Vagina (tissue), 2 donors: ENCODE measurements around the gene WDR81. TPM values are rescaled to one million over a fixed set of nuclear protein-coding genes. Genes with fewer than 3 reads are reported as not detected.
"Not testable (repeated sequence)": the region's sequence is repeated elsewhere in the genome, so short reads cannot be mapped to it uniquely, and the experiment has no call there.

Source experiments
- DNase-seq, 2 donors: peaks; one replicate each; pipeline ENCODE4 v3.0.0-alpha.2; 2017; ENCODE audit errors: extremely low spot score in 2 of 2
- H3K27ac ChIP-seq: fragments of 200-600 bp; sonication (generic); one replicate; pipeline ENCODE4 v1.5.1; 2019
- H3K27me3 ChIP-seq: fragments of 200-600 bp; sonication (generic); one replicate; pipeline ENCODE4 v1.5.1; 2019
- H3K36me3 ChIP-seq, 2 donors: fragments of 200-600 bp; sonication (generic); one replicate each; pipeline ENCODE4 v1.5.1; 2017 to 2019
- H3K4me1 ChIP-seq: fragments of 200-600 bp; sonication (generic); one replicate; pipeline ENCODE4 v1.5.1; 2019
- H3K4me3 ChIP-seq, 2 donors: fragments of 200-600 bp; sonication (generic); 1 replicate in 1 of 2; 2 replicates in 1 of 2; pipeline ENCODE4 v1.5.1; 2016 to 2019
- H3K9me3 ChIP-seq: fragments of 200-600 bp; sonication (generic); one replicate; pipeline ENCODE4 v1.5.1; 2019
- CTCF ChIP-seq, 3 experiments: fragments of 450-650 bp in 2 of 3; fragments of 200-600 bp in 1 of 3; sonication (generic) in 1 of 3; IDR thresholded peaks; one replicate each; pipeline ENCODE4 v1.5.1; 2017 to 2019; ENCODE audit warnings: antibody characterized with exemption in 3 of 3, mild to moderate bottlenecking in 2 of 3, moderate library complexity in 2 of 3
- POLR2A ChIP-seq, 2 donors: fragments of 450-650 bp; IDR thresholded peaks; one replicate each; pipeline ENCODE4 v1.6.1; 2017; ENCODE audit warnings: antibody characterized with exemption in 2 of 2, mild to moderate bottlenecking in 2 of 2, moderate library complexity in 2 of 2
- POLR2AphosphoS5 ChIP-seq, 2 donors: sonication (generic); formaldehyde crosslinking; IDR thresholded peaks; one replicate each; pipeline ENCODE4 v1.9.0; 2017; ENCODE audit warnings: antibody characterized with exemption in 2 of 2, mild to moderate bottlenecking in 2 of 2, low read depth in 1 of 2; ENCODE audit not compliant: insufficient read depth in 1 of 2
- intact Hi-C: fragments of 100-400 bp; cut with DNase I; formaldehyde crosslinking; loops from one replicate; pipeline ENCODE4 v1.15.1; 2023
- total RNA-seq: library from RNA; depleted of rRNA; stranded (reverse); fragments of >200 nt; gene quantifications from one replicate; pipeline ENCODE4 v1.2.3, GENCODE V29; 2016

Gene WDR81
- total RNA-seq, 1 donor from 2014 or later = 57.2 TPM

- DNase-seq = no peak
- Histone ChIP-seq H3K4me1 (peaks cover 29% of the 10 kb centered on the region), H3K9me3 (no peaks in the 10 kb centered on the region), H3K4me3 (no peak overlapping the region), H3K36me3 (peaks cover 0 to 25% of the 10 kb centered on the region in 2 donors), H3K27ac (no peak overlapping the region), H3K27me3 (no peaks in the 10 kb centered on the region)
- TF ChIP-seq POLR2A (IDR thresholded peaks at IDR 0.05) (no peak), POLR2AphosphoS5 (IDR thresholded peaks at IDR 0.05; ENCODE audit: insufficient read depth in 1 of 2, low read depth in 1 of 2) (no peak), CTCF (IDR thresholded peaks at IDR 0.05) (no peak)
- intact Hi-C loops = no loop called here
Observed at GRCh38 chr17:1686086-1686485, 38.4 kb upstream of the WDR81 start.

- intact Hi-C loops, H3K4me1 ChIP-seq, H3K4me3 ChIP-seq, H3K9me3 ChIP-seq, H3K27ac ChIP-seq, DNase-seq, H3K27me3 ChIP-seq, H3K36me3 ChIP-seq: not testable (repeated sequence)
Observed at GRCh38 chr17:1688405-1688804, 36.1 kb upstream of the WDR81 start.

- H3K27ac ChIP-seq = no peak overlapping the region
- DNase-seq = no peak
- no peaks in the 10 kb centered on the region for H3K27me3 ChIP-seq
- intact Hi-C loops = no loop called here
- no peak for TF ChIP-seq POLR2AphosphoS5 (IDR thresholded peaks at IDR 0.05; ENCODE audit: insufficient read depth in 1 of 2, low read depth in 1 of 2)
- no peak for TF ChIP-seq CTCF (IDR thresholded peaks at IDR 0.05)
- TF ChIP-seq POLR2A (IDR thresholded peaks at IDR 0.05) = no peak
- no peaks in the 10 kb centered on the region for H3K4me1 ChIP-seq
- H3K36me3 ChIP-seq = no peaks in the 10 kb centered on the region
- H3K4me3 ChIP-seq = no peak overlapping the region
- H3K9me3 ChIP-seq = no peaks in the 10 kb centered on the region
Observed at GRCh38 chr17:1690544-1691221, 33.8 kb upstream of the WDR81 start.

GRCh38 chr17:1693339-1693738 is 31.2 kb upstream of the WDR81 start:
- Histone ChIP-seq H3K27me3 (no peaks in the 10 kb centered on the region), H3K4me1 (no peaks in the 10 kb centered on the region), H3K36me3 (no peaks in the 10 kb centered on the region), H3K27ac (no peak overlapping the region), H3K9me3 (no peaks in the 10 kb centered on the region), H3K4me3 (no peak overlapping the region)
- TF ChIP-seq POLR2A (IDR thresholded peaks at IDR 0.05) = no peak
- no peak for TF ChIP-seq CTCF (IDR thresholded peaks at IDR 0.05)
- TF ChIP-seq POLR2AphosphoS5 (IDR thresholded peaks at IDR 0.05; ENCODE audit: insufficient read depth in 1 of 2, low read depth in 1 of 2) = no peak
- no peak for DNase-seq
- intact Hi-C loops = no loop called here

GRCh38 chr17:1695365-1695764 is 29.1 kb upstream of the WDR81 start:
- no peaks in the 10 kb centered on the region for H3K36me3 ChIP-seq

More at GRCh38 chr17:1695365-1695764, 29.1 kb upstream of the WDR81 start:
- no peak for DNase-seq
- H3K9me3 ChIP-seq = no peaks in the 10 kb centered on the region
- intact Hi-C loops = no loop called here
- no peak for TF ChIP-seq POLR2AphosphoS5 (IDR thresholded peaks at IDR 0.05; ENCODE audit: insufficient read depth in 1 of 2, low read depth in 1 of 2)
- no peak for TF ChIP-seq POLR2A (IDR thresholded peaks at IDR 0.05)
- no peak for TF ChIP-seq CTCF (IDR thresholded peaks at IDR 0.05)
- no peak overlapping the region for H3K27ac ChIP-seq
- H3K27me3 ChIP-seq = no peaks in the 10 kb centered on the region
- no peak overlapping the region for H3K4me3 ChIP-seq
- H3K4me1 ChIP-seq = no peaks in the 10 kb centered on the region
